ENCODE data around the gene PTCD3.
A peak's percentile ranks its signal among the peaks of the same experiment; 100 is the strongest.

The PTCD3 gene

GRCh38 chr2:86075886-86076285, 30.1 kb upstream of the PTCD3 start:
- TF ChIP-seq ZNF645 (tag by site-specific recombination; IDR thresholded peaks at IDR 0.05): no peak
- TF ChIP-seq RBAK (tag by site-specific recombination; IDR thresholded peaks at IDR 0.05): no peak
- no peak for TF ChIP-seq ZNF10 (tag by site-specific recombination; IDR thresholded peaks at IDR 0.05)
- no peak for TF ChIP-seq ZNF692 (tag by site-specific recombination; IDR thresholded peaks at IDR 0.05)
- no peak for TF ChIP-seq ZNF404 (tag by site-specific recombination; IDR thresholded peaks at IDR 0.05)
- TF ChIP-seq AEBP2 (tag by site-specific recombination; IDR thresholded peaks at IDR 0.05; ENCODE audit: borderline replicate concordance): no peak
- Histone ChIP-seq H3K9me3 (ENCODE audit: control insufficient read depth, insufficient read depth, low read depth, low read length) (no peaks in the 10 kb centered on the region), H3K4me1 (ENCODE audit: control insufficient read depth, insufficient read depth, low read length) (no peaks in the 10 kb centered on the region), H3K27ac (ENCODE audit: extremely low read depth, low read depth, low read length) (no peak overlapping the region), H3K4me3 (ENCODE audit: low read depth, low read length) (no peak overlapping the region), H3K36me3 (ENCODE audit: control insufficient read depth in 2 of 2, insufficient read depth in 1 of 2, low read length in 2 of 2) (peaks cover 20 to 96% of the 10 kb centered on the region in 2 experiments)
- CTCF ChIA-PET: interaction anchor here (9.4 kb wide), 1 partner anchor 249 kb away, joined by 216 read pairs; no protein-coding TSS in a partner anchor
- POLR2A ChIA-PET: no interaction called here

- TF ChIP-seq ZNF654 (tag by site-specific recombination; IDR thresholded peaks at IDR 0.05; ENCODE audit: low read depth): peak; percentile 21; the same call in 1 of the 2 replicates
- peak; percentile 57; the same call in 1 of the 2 replicates for TF ChIP-seq EGR2 (tag by site-specific recombination; IDR thresholded peaks at IDR 0.05; ENCODE audit: low read depth)
- peak; percentile 20; the same call in 1 of the 2 replicates for TF ChIP-seq ZFHX2 (tag by site-specific recombination; conservative IDR thresholded peaks at IDR 0.05)
- no peak for TF ChIP-seq SP3 (tag by site-specific recombination; IDR thresholded peaks at IDR 0.05)
- peak; percentile 52 for TF ChIP-seq CTCF (tag by site-specific recombination; IDR thresholded peaks at IDR 0.05)
- no peak for TF ChIP-seq ZNF202 (tag by site-specific recombination; IDR thresholded peaks at IDR 0.05; ENCODE audit: borderline replicate concordance)
- TF ChIP-seq ZNF19 (tag by site-specific recombination; IDR thresholded peaks at IDR 0.05; ENCODE audit: low read depth): no peak
- ChIA-PET POLR2A (no interaction called here), CTCF (interaction anchor here (0.6 to 9.4 kb wide), 22 partner anchors 10 to 431 kb away, joined by 3 to 216 read pairs (median 5); partner anchors contain the start of gene ST3GAL5)
- H3K4me1 ChIP-seq (ENCODE audit: control insufficient read depth, insufficient read depth, low read length): no peaks in the 10 kb centered on the region
- no peak overlapping the region for H3K4me3 ChIP-seq (ENCODE audit: low read depth, low read length)
- no peaks in the 10 kb centered on the region for H3K9me3 ChIP-seq (ENCODE audit: control insufficient read depth, insufficient read depth, low read depth, low read length)
- no peak overlapping the region for H3K27ac ChIP-seq (ENCODE audit: extremely low read depth, low read depth, low read length)
- H3K36me3 ChIP-seq (ENCODE audit: control insufficient read depth in 2 of 2, insufficient read depth in 1 of 2, low read length in 2 of 2): peaks cover 17 to 82% of the 10 kb centered on the region in 2 experiments
These were observed 27.1 kb upstream of the PTCD3 start for GRCh38 chr2:86078774-86079545.

Measured in HEK293 (cell line).